Activated T-cell treated with anti-CD3 and anti-CD28 coated beads for 48 hours (primary cell): ENCODE measurements around the gene NCK2.
A peak's percentile ranks its signal among the peaks of the same experiment; 100 is the strongest.

Source experiments
- DNase-seq: peaks from one replicate; pipeline ENCODE4 v3.0.0-alpha.2; 2020; ENCODE audit warnings: low read depth

The NCK2 gene

GRCh38 chr2:105793196-105793975 lies 48.7 kb downstream of the NCK2 start:
- no peak for DNase-seq

DNA sequence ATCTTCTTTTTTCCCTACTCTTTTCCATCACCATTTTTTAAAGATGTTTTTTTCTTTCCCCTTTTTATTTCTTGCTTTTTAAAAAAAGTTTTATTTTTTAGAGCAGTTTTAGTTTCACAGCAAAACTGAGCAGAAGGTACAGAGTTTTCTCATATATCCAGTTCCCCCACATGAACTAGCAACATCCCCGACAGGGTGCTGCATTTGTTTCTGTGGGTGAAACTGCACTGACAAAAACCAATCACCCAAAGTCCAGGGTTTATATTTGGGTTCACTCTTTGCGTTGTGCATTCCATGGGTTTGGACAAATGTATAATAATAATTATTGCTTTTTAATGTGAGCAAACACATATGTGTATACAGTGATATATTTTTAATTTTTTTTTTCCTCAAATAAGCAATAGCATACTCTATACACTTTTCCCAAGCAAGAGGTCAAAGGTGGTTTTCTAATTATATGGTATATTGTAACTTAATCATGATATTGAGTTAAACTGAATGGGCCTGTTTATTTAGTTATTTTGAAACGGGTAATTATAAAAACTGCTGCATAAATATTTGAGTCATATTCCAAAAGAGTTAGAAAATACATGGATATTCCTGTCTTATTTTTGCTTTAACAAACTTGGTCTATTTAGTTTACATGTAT lies 50.3 kb downstream of the NCK2 start:
- no peak for DNase-seq

DNA sequence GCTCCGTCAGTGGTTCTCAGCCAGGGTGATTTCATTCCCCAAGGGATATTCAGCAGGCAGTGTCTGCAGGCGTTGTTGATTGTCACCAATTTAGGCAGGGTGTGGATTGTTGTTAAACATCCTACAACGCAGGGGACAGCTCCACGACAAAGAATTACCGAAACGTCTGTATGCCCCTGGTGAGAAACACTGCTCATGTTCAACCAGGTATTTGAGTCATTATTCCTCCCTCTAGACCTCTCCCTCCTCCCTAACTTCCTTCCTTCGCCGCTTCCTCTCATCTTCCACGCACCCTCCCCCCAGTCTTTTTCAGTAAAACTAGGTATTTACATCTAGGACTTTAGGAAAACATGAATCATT lies 50.8 kb downstream of the NCK2 start:
- no peak for DNase-seq

DNA sequence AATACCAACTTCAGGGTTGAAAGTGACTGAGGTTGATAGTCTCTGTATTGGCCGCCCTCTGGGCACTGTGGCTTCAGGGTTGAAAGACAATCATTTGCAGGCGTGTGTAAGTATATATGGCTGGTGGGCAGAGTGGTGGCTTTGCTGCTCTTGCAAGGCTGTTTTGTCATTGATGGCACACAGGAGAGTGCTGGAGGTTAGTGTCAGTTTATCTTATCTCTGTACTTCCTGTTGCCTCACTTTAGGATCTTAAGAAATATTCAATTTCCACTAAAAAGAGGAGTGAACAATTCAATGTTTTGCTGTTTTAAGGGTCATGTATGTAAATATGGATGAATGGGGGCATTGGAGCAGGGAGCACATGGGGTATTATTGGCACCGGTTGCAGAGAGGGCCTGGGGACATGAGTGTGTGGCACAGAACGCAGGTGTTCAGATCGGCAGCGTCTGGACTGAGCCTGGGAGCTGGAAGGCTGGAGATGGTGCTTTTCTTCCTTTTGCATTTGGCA lies 51.5 kb downstream of the NCK2 start:
- no peak for DNase-seq

DNA sequence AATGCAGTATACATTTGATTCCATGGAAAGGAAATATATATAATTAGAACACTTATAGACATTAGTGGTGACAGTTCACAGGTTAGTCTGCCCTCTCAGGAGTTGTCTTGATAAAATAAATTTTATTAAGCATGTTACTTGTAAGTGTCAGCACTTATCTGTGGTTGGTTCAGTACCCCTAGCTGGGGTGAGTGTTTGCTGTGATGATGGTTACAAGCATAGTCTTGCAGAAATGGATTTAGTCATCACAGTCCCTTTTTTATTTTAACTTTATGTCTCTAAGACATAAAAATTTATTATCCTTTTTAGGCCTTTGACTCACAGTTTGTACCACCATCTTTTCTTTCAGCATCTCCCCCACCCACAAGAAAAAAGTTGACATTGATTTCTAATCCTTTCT lies 52.1 kb downstream of the NCK2 start:
- DNase-seq, result no peak

DNA sequence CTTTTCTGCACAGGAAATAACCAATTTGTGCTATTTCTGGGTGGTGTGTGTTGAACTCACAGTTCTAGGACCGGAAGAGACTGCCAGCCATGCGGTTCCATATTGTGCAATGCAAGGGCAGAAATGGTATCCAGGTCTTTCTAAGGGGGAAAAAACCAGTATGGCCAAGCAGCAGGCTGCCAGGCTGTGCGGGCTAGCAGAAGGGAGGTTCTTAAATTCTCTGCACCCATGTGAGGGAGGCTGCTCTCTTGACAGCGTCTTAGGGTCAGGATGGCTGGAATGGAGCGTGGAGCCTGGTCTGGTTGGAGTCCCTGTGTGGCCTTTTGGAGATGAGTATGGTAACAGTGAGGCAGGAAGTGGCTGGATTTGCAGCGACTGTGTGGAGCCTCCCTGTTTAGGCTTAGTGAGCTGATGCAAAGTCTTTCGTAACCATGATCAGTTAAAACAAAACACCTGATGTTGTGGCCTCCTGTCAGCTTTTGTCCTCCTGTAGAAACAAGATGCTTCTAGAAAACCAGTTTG lies 52.6 kb downstream of the NCK2 start:
- no peak for DNase-seq

DNA sequence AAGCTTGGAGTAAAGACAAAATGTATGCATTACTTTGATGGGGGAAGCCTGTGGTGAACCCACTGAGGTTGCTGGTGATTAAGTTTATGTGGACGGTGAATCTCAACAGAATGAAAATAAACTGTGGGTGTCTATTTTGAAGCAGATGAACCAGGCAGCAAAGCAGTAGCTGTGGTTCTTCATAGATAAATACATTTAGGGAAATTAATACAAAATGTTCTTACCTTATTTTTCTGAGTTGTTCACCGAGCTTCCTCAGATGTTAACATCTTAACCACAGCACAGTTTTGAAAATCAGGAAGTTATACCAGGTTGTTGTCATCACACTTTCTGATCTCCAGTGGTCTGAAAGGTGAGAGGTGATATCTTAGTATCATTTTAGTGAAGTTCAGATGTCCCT lies 53.9 kb downstream of the NCK2 start:
- DNase-seq, result no peak

DNA sequence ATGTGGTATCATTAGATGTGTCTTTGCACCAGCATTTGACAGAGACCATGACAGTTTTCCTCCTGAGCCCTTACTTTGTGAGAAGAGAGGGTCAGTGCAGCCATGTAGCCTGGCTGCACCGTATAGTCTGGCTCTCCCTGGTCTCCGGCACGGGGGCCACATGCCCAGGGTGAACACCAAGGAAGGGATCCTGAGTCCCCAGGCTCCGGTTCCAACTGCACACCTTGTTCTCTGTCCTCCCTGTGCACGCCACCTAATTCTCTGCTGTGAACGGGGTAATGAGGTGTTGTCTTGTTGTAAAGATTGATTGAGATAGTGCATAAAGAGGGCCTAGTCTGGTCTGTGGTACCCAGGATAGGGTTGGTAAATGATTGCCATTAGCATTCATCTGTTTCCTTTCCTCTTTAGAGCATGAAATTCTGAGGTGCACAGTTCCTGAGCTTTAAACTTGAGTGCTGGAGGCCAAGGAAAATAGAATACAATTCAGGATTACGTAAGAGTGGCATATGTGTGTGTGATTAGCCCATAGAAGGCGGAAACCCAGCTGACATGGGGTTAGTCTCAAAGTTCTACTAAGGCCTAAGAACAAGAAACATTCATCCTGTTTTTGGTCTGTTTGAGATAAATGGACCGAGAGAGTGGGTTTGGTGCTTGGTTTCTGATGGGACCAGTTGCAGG lies 55.5 kb downstream of the NCK2 start:
- DNase-seq, result no peak

DNA sequence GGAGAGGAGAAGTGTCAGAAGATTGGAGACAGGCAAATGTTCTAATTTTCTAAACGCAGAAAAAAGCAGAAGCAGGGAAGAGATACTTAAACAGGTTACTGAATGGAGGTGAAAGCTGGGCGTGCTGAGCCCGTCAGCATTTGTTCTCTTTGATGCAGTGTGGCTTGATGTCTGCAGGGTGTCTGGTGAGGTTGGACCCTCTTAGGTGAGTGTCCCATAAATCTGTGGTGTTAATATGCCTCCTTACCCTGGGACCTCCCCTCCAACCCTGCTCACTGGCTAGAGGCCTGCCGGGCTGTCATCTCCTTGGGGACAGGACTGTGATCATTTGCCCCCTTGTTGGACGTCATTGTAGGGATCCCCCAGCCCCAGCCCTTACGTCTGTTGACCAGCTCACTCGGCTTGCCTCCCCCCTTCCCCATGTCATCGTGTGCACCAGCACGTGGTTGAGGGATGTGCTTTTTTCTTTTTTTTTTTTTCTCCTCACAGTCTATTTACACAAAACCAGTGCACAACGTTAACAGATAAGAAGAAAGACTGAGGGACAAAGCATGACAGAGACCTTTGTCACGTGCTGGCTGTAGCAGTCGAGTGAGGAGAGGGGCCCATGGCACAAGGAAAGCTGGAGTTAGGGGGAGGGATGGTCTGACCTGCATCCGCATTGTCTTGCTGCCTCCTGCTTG lies 56.4 kb downstream of the NCK2 start:
- no peak for DNase-seq

DNA sequence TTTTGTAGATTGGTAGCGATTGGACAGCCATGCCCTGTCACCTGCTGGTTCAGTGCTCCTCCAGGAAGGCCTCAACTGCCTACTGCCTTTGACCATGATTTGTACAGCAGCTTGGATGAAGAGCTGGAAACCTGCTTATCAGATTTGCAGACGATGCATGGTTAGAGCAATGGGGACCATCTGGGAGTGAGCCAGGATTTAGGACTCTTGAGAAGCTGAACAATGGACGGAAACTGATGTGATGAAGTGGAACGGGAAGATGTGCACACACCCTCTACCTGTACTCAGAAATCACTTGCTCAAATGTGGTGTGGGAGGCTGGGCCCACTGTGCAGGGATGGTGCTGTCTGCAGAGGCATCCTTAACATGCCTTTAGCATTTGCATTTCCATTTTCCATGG lies 57.2 kb downstream of the NCK2 start:
- no peak for DNase-seq

GRCh38 chr2:105802587-105802986 lies 57.9 kb downstream of the NCK2 start:
- DNase-seq, result peak; percentile 47

- DNase-seq, result no peak
Measured at GRCh38 chr2:105803337-105803736, 58.6 kb downstream of the NCK2 start.

DNA sequence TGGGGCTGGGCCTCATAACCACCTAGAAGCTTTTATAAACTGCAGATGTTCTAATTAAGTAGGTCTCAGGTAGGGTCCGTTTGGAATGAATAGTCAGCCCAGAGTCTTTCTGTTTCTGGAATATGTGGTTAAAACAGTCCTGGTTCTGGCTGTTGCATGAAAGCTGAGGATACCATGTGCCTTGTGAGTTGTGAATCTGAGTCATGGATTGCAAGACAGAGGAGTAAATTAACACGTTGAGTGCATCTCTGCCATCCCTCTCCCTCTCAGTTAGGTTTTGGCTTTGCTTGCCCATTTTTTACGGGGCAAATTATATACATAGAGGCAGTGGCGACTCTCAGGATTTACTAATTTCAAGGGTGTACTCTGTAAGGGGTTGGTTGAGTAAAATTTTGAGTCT lies 59.1 kb downstream of the NCK2 start:
- no peak for DNase-seq

GRCh38 chr2:105804266-105804665 lies 59.6 kb downstream of the NCK2 start:
- no peak for DNase-seq

DNA sequence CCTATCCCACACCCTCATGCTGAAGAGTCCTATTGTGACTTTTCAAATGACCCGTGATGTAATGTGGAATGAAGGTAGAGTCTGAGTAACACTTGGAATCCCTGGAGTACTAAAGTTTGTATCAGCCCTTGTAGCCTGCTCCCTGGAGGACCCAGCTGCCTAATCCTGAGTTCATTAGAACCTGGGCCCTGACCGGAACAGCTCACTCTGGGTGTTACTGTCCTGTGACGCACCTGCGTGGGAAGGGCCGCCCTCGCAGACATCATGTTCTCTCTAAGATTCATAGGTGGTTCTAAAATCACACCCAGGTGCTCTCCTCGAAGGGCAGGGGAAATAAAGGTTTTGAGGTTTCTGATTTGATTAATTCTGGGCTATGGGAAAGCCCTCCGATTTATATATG lies 62.3 kb downstream of the NCK2 start:
- no peak for DNase-seq

DNA sequence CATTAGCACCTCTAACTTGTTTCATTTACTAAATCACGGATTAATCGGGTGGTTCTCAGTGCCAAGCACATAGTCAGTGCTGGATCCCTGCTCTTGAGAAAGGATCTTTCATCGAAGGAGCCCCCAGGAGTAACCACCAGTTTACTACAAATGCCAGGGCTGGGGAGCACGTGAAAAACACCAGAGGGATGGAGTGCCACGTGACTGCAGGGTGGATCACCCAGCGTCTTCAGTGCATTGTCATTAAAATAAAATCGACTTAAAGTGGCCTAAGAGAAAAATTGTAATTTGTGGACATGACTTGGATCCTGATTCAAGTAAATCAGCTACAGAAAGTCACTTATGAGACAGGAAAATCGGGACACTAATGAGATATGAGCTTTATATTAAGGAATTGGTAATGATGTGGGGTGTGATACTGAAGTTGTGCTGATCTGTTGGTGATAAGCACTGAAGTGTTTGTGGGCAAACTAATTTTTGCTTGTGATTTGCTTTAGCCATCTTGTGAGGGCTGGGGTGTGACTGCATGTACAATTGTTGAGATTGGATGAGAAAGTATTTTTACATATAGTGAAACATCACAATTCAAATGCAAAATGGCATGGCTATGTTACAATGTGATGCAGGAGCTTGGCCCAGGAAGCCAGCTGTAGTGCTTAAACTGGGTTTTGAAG lies 63.8 kb downstream of the NCK2 start:
- no peak for DNase-seq

GRCh38 chr2:105809097-105809473 lies 64.4 kb downstream of the NCK2 start:
- no peak for DNase-seq

DNA sequence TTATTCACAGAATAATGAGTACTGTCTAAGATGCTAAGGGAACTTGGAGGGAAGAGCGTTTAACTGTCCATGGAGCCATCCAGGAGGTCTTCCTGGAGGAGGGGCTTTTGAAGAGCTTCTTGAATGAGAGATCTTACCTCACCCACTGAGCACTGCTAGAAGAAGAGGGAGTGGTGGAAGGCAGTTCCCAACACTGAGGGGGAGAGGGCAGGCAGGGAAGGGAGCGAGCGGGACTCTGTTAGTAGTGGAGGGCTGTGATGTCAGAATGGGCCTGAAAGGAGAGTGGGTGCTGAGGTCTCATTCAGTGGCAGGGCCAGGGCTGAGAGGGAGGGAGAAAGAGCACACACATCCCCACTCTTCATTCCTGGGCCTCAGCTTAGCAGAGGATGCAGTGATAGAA lies 65.0 kb downstream of the NCK2 start:
- DNase-seq, result no peak

GRCh38 chr2:105812180-105813044 lies 67.7 kb downstream of the NCK2 start:
- no peak for DNase-seq

- no peak for DNase-seq
Measured at GRCh38 chr2:105813045-105813315, 68.3 kb downstream of the NCK2 start.

GRCh38 chr2:105813405-105813804 lies 68.7 kb downstream of the NCK2 start:
- DNase-seq, result no peak
